GM21528 (cell line): ENCODE measurements around the gene ICAM2.
"Not testable (repeated sequence)": the region's sequence is repeated elsewhere in the genome, so short reads cannot be mapped to it uniquely, and the experiment has no call there.

Experiments used
- ATAC-seq: cut with Tn5 transposase; IDR thresholded peaks from one replicate; pipeline ENCODE4 v1.9.1; 2021; ENCODE audit warnings: mild to moderate bottlenecking, moderate library complexity; ENCODE audit not compliant: unreplicated experiment, low FRiP score

Gene ICAM2

GRCh38 chr17:64015447-64015846, 5.0 kb downstream of the ICAM2 start:
- no peak for ATAC-seq

GRCh38 chr17:64009571-64010402, 10.6 kb downstream of the ICAM2 start:
- ATAC-seq = no peak

- ATAC-seq = no peak
Observed at GRCh38 chr17:64008830-64009229, 11.6 kb downstream of the ICAM2 start.

GRCh38 chr17:64008346-64008745, 12.1 kb downstream of the ICAM2 start:
- no peak for ATAC-seq

GRCh38 chr17:64007838-64008282, 12.6 kb downstream of the ICAM2 start:
- ATAC-seq = no peak

GRCh38 chr17:64007089-64007837, 13.2 kb downstream of the ICAM2 start:
- ATAC-seq = not testable (repeated sequence)

GRCh38 chr17:64006361-64007088, 13.9 kb downstream of the ICAM2 start:
- no peak for ATAC-seq

- ATAC-seq = no peak
Observed at GRCh38 chr17:64005734-64006167, 14.7 kb downstream of the ICAM2 start.

GRCh38 chr17:64004903-64005733, 15.3 kb downstream of the ICAM2 start:
- no peak for ATAC-seq

GRCh38 chr17:64004218-64004770, 16.1 kb downstream of the ICAM2 start:
- no peak for ATAC-seq

- no peak for ATAC-seq
Observed at GRCh38 chr17:64003526-64004121, 16.8 kb downstream of the ICAM2 start.

GRCh38 chr17:64002658-64003525, 17.5 kb downstream of the ICAM2 start:
- ATAC-seq = no peak

- ATAC-seq = no peak
Observed at GRCh38 chr17:64001763-64002529, 18.5 kb downstream of the ICAM2 start.

GRCh38 chr17:64001091-64001579, 19.3 kb downstream of the ICAM2 start:
- no peak for ATAC-seq

GRCh38 chr17:63999680-64000531, 20.5 kb downstream of the ICAM2 start:
- ATAC-seq = no peak
